Neural cell (in vitro differentiated cells): Measurements from ENCODE around the gene MYL1. TPM values are rescaled to one million over a fixed set of nuclear protein-coding genes. Genes with fewer than 3 reads are reported as not detected.

Source experiments
- H2AFZ ChIP-seq: fragments of 200-600, 300-800 bp; sonication (generic), shearing (Covaris generic); 2 replicates; pipeline ENCODE4 v1.6.0; 2014; ENCODE audit warnings: low read depth, mild to moderate bottlenecking, antibody characterized with exemption, low read length, moderate library complexity
- H3F3A ChIP-seq: fragments of 200-600 bp; shearing (Covaris generic); 2 replicates; pipeline ENCODE4 v1.6.1; 2016; ENCODE audit warnings: mild to moderate bottlenecking, moderate library complexity, mixed read lengths, antibody characterized with exemption, low read length; ENCODE audit not compliant: insufficient read depth, poor library complexity, severe bottlenecking
- H3K27ac ChIP-seq: fragments of 200-600, 300-800 bp; sonication (generic), shearing (Covaris generic); 2 replicates; pipeline ENCODE4 v1.5.1; 2014; ENCODE audit warnings: mild to moderate bottlenecking, low read length, moderate library complexity
- H3K27me3 ChIP-seq: fragments of 300-800, 200-600 bp; sonication (generic), shearing (Covaris generic); 2 replicates; pipeline ENCODE4 v1.6.0; 2014; ENCODE audit warnings: mild to moderate bottlenecking, low read depth, low read length, moderate library complexity; ENCODE audit not compliant: insufficient read depth
- H3K36me3 ChIP-seq: fragments of 300-800, 200-600 bp; sonication (generic), shearing (Covaris generic); 2 replicates; pipeline ENCODE4 v1.5.1; 2014; ENCODE audit warnings: mild to moderate bottlenecking, antibody characterized with exemption, low read length, moderate library complexity; ENCODE audit not compliant: insufficient read depth
- H3K4me2 ChIP-seq: fragments of 300-800, 200-600 bp; sonication (generic), shearing (Covaris generic); 2 replicates; pipeline ENCODE4 v1.6.0; 2014; ENCODE audit warnings: mild to moderate bottlenecking, low read length
- H3K4me3 ChIP-seq: fragments of 300-800, 200-600 bp; sonication (generic), shearing (Covaris generic); 2 replicates; pipeline ENCODE4 v1.5.1; 2014; ENCODE audit warnings: mild to moderate bottlenecking, low read length, moderate library complexity
- H3K79me2 ChIP-seq: fragments of 200-600 bp; shearing (Covaris generic); replicated peaks from 2 replicates; pipeline ENCODE4 v1.6.0; 2014; ENCODE audit warnings: mild to moderate bottlenecking, low read length, moderate library complexity; ENCODE audit not compliant: insufficient read depth
- H3K9ac ChIP-seq: fragments of 300-800, 200-600 bp; sonication (generic), shearing (Covaris generic); 2 replicates; pipeline ENCODE4 v1.6.1; 2016; ENCODE audit warnings: mild to moderate bottlenecking, low read length, mixed read lengths
- H3K9me2 ChIP-seq: fragments of 200-600 bp; shearing (Covaris generic); 2 replicates; pipeline ENCODE4 v1.6.1; 2016; ENCODE audit warnings: mild to moderate bottlenecking, low read length, mixed read lengths; ENCODE audit not compliant: insufficient read depth
- H3K9me3 ChIP-seq: fragments of 200-600, 300-800 bp; sonication (generic), shearing (Covaris generic); 2 replicates; pipeline ENCODE4 v1.6.1; 2016; ENCODE audit warnings: mild to moderate bottlenecking, mixed run types, low read length, moderate library complexity, mixed read lengths
- H4K20me1 ChIP-seq: fragments of 200-600 bp; shearing (Covaris generic); 2 replicates; pipeline ENCODE4 v1.6.1; 2016; ENCODE audit warnings: mild to moderate bottlenecking, mixed run types; ENCODE audit not compliant: insufficient read depth
- EP300 ChIP-seq: fragments of 450-650 bp; conservative IDR thresholded peaks from 2 replicates; pipeline ENCODE4 v1.6.1; 2014; ENCODE audit warnings: antibody characterized with exemption, mild to moderate bottlenecking, moderate library complexity; ENCODE audit not compliant: poor library complexity, severe bottlenecking
- EZH2 ChIP-seq: fragments of 200-600, 300-800 bp; shearing (Covaris generic), sonication (generic); IDR thresholded peaks from 2 replicates; pipeline ENCODE4 v1.6.1; 2014; ENCODE audit warnings: antibody characterized with exemption, low read length, borderline replicate concordance, mild to moderate bottlenecking; ENCODE audit not compliant: insufficient read depth, poor library complexity, severe bottlenecking
- POLR2AphosphoS5 ChIP-seq: IDR thresholded peaks from 2 replicates; pipeline ENCODE4 v1.6.1; 2012
- RAD21 ChIP-seq: fragments of 450-650 bp; conservative IDR thresholded peaks from 2 replicates; pipeline ENCODE4 v1.6.1; 2014; ENCODE audit warnings: antibody characterized with exemption, mild to moderate bottlenecking, moderate library complexity
- SMC3 ChIP-seq: fragments of 450-650 bp; conservative IDR thresholded peaks from 2 replicates; pipeline ENCODE4 v1.6.1; 2014; ENCODE audit warnings: antibody characterized with exemption, mild to moderate bottlenecking, moderate library complexity; ENCODE audit not compliant: poor library complexity
- polyA plus RNA-seq: library from polyadenylated mRNA; depleted of rRNA; stranded (reverse); fragments of >200 nt; gene quantifications from 2 replicates; pipeline ENCODE4 v1.2.3, GENCODE V29; 2014
- TF ChIP-seq, protein P1 (sequence below): IDR thresholded peaks from 2 replicates; pipeline ENCODE4 v1.6.1; 2012; ENCODE audit warnings: borderline replicate concordance

The MYL1 gene
- polyA plus RNA-seq, 1 donor from 2014 or later = not detected

DNA sequence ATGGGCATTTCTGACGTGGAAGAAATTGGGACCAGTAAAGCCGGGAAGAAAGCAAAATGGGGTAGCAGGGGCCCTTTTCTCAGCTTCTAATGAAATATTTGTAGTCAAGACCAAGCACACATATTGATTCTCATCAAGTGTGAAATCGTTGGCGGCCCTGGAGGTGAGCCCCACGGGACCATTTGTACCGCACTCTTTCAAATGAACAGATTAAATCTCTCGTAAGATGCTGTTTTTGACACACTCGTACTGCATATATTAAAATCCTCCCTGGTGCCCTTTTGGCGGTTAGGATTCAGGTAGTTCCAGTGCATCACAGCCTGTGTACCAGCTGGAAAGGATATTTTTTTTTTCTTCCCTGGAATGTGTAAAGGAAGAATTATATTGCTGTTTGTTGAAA lies 9.9 kb upstream of the MYL1 start:
- H3K9me2 ChIP-seq = no peaks in the 10 kb centered on the region
- H3K27me3 ChIP-seq = no peaks in the 10 kb centered on the region
- no peaks in the 10 kb centered on the region for H4K20me1 ChIP-seq
- H3K27ac ChIP-seq = no peak overlapping the region
- H3F3A ChIP-seq = no peaks in the 10 kb centered on the region
- H3K4me2 ChIP-seq = no peak overlapping the region
- H3K9me3 ChIP-seq = peaks cover 4% of the 10 kb centered on the region
- H3K79me2 ChIP-seq = no peaks in the 10 kb centered on the region
- H3K9ac ChIP-seq = no peak overlapping the region
- H3K4me3 ChIP-seq = no peak overlapping the region
- no peaks in the 10 kb centered on the region for H3K36me3 ChIP-seq
- no peak overlapping the region for H2AFZ ChIP-seq
- TF ChIP-seq EP300 (no peak), POLR2AphosphoS5 (no peak)

DNA sequence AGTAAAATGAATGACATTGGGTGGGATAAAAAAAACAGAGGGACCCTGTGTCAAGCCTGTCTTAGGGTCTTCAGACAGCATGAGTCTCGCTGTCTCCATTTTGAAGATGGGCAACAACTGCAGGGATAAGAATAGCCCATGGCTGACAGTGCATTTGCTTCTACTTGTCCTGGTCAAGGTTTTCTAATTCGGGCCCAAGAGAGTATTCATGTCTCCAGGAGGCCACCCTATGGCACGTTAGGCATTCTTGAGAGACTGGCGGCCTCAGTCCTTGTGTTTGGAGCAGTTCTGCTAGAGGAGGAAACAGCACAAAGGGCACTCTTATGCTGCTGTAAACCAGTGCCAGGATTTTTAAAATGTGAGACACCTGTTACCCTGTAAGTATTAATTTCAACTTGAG lies 9.5 kb upstream of the MYL1 start:
- H3K9me2 ChIP-seq = no peaks in the 10 kb centered on the region
- no peak overlapping the region for H3K4me2 ChIP-seq
- H3K9ac ChIP-seq = no peak overlapping the region
- H4K20me1 ChIP-seq = no peaks in the 10 kb centered on the region
- no peaks in the 10 kb centered on the region for H3F3A ChIP-seq
- H3K27me3 ChIP-seq = no peaks in the 10 kb centered on the region
- TF ChIP-seq, protein P1, sequence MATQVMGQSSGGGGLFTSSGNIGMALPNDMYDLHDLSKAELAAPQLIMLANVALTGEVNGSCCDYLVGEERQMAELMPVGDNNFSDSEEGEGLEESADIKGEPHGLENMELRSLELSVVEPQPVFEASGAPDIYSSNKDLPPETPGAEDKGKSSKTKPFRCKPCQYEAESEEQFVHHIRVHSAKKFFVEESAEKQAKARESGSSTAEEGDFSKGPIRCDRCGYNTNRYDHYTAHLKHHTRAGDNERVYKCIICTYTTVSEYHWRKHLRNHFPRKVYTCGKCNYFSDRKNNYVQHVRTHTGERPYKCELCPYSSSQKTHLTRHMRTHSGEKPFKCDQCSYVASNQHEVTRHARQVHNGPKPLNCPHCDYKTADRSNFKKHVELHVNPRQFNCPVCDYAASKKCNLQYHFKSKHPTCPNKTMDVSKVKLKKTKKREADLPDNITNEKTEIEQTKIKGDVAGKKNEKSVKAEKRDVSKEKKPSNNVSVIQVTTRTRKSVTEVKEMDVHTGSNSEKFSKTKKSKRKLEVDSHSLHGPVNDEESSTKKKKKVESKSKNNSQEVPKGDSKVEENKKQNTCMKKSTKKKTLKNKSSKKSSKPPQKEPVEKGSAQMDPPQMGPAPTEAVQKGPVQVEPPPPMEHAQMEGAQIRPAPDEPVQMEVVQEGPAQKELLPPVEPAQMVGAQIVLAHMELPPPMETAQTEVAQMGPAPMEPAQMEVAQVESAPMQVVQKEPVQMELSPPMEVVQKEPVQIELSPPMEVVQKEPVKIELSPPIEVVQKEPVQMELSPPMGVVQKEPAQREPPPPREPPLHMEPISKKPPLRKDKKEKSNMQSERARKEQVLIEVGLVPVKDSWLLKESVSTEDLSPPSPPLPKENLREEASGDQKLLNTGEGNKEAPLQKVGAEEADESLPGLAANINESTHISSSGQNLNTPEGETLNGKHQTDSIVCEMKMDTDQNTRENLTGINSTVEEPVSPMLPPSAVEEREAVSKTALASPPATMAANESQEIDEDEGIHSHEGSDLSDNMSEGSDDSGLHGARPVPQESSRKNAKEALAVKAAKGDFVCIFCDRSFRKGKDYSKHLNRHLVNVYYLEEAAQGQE = no peak
- TF ChIP-seq POLR2AphosphoS5 = no peak
- no peak for TF ChIP-seq RAD21
- TF ChIP-seq EZH2 = no peak
- H3K9me3 ChIP-seq = peaks cover 4% of the 10 kb centered on the region
- no peak overlapping the region for H3K4me3 ChIP-seq
- no peaks in the 10 kb centered on the region for H3K36me3 ChIP-seq
- H3K27ac ChIP-seq = no peak overlapping the region
- no peak overlapping the region for H2AFZ ChIP-seq
- no peaks in the 10 kb centered on the region for H3K79me2 ChIP-seq

DNA sequence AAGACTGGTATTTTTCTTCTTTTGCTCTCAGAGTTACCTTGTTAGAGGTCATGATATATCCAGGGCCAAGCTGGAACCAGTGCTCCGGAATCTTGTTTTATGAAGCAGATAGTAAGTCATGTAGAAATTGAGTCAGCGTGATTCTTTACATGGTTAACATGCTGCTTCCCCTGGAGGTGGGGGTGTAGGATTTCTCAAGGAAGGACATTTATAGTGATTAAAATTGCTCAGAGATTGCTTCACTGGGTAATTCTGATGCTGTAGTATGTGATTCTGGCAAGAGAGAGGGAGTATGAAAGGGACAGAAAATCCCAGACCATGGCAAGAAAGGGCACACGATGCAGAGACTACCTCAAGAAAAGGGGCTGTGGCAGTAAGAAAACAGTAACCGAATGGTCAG lies 8.0 kb upstream of the MYL1 start:
- Histone ChIP-seq H3K4me3 (no peak overlapping the region), H3K36me3 (no peaks in the 10 kb centered on the region), H3K4me2 (no peak overlapping the region), H3F3A (no peaks in the 10 kb centered on the region), H2AFZ (no peak overlapping the region), H3K79me2 (no peaks in the 10 kb centered on the region), H4K20me1 (no peaks in the 10 kb centered on the region), H3K27me3 (no peaks in the 10 kb centered on the region), H3K9me2 (no peaks in the 10 kb centered on the region), H3K9me3 (peaks cover 4% of the 10 kb centered on the region), H3K9ac (no peak overlapping the region), H3K27ac (no peak overlapping the region)
- TF ChIP-seq, protein P1 = no peak
- TF ChIP-seq EZH2 (no peak), EP300 (no peak), POLR2AphosphoS5 (no peak), RAD21 (no peak), SMC3 (no peak)
